Measurements from ENCODE around the gene AKT3. TPM values are rescaled to one million over a fixed set of nuclear protein-coding genes. Genes with fewer than 3 reads are reported as not detected.

The AKT3 gene
- total and polyA plus RNA-seq, 2 of the 8 experiments (the other 6 are each of a cell fraction or from before 2014, with no cell fraction given) = 6.0 to 36.4 TPM

DNA sequence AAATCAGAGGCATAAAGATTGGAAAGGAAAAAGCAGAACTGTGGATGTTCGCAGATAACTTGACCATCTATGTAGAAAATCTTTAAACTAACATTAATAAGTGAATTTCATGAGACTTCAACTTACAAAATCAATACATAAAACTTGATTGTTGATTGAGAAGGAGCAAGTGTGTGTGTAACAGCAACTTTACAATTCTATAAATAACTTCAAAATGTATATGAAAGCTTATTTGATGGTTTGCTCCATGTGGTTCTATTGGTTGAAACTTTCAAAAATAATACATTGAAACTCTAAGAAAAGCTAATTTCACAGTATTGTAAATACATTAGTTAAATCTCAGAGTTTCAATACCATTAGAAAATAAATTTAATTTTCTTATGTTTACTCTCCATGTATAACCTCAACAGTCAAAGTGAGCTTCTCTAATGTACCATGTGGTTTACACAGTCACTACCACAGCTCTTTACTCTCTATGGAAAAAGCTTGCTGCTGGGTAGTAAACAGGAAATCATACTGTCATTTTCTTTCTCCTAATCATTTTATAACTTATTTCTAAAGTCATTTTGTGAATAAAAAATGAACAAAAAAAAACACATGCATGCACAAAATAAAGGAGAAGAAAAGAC, 12.0 kb downstream of the AKT3 start (continued):
- no peak for TF ChIP-seq CHD7 (IDR thresholded peaks at IDR 0.05; ENCODE audit: insufficient replicate concordance, low read length)
- TF ChIP-seq RNF2 (IDR thresholded peaks at IDR 0.05; ENCODE audit: borderline replicate concordance, low read depth, low read length, missing control alignments, poor library complexity, severe bottlenecking) = no peak
- no peak for TF ChIP-seq SP4 (IDR thresholded peaks at IDR 0.05; ENCODE audit: low read length)
- no peak for TF ChIP-seq POU5F1 (IDR thresholded peaks at IDR 0.05; ENCODE audit: low read depth, low read length)
- no peak for TF ChIP-seq POLR2AphosphoS5 (IDR thresholded peaks at IDR 0.05; ENCODE audit: low read depth, low read length)
- no peak for TF ChIP-seq KDM5A (IDR thresholded peaks at IDR 0.05; ENCODE audit: low read length)
- no peak for TF ChIP-seq SIX5 (IDR thresholded peaks at IDR 0.05; ENCODE audit: low read depth, low read length)
- TF ChIP-seq SP2 (IDR thresholded peaks at IDR 0.05; ENCODE audit: low read length) = no peak
- TF ChIP-seq, protein P1, sequence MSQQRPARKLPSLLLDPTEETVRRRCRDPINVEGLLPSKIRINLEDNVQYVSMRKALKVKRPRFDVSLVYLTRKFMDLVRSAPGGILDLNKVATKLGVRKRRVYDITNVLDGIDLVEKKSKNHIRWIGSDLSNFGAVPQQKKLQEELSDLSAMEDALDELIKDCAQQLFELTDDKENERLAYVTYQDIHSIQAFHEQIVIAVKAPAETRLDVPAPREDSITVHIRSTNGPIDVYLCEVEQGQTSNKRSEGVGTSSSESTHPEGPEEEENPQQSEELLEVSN (IDR thresholded peaks at IDR 0.05) = no peak
- no peak for TF ChIP-seq SAP30 (IDR thresholded peaks at IDR 0.05; ENCODE audit: insufficient read depth, insufficient replicate concordance, low read length)

All from H1 (cell line).